HCT116 (cell line): ENCODE measurements around the gene PKD2L1. TPM values are rescaled to one million over a fixed set of nuclear protein-coding genes. Genes with fewer than 3 reads are reported as not detected.

Source experiments
- ATAC-seq: fragments of 200-7000 bp; cut with Tn5 transposase; 2 replicates; pipeline ENCODE4 v1.9.1; 2020; ENCODE audit warnings: mild to moderate bottlenecking, moderate library complexity
- BruUV-seq: library from RNA; stranded (reverse); fragments of 400-500 nt; replicated peaks from 2 replicates; lab custom pipeline; 2021; lab: Mats Ljungman, UMichigan
- CTCF ChIA-PET: fragments of 300-600 bp; sonication (Branson Sonifier 250); formaldehyde crosslinking; loops from one replicate; lab custom pipeline; 2021; ENCODE audit warnings: antibody characterized with exemption; lab: Charles Lee
- POLR2A ChIA-PET: fragments of 300-600, 350-600 bp; sonication (Branson Sonifier 250); formaldehyde crosslinking; loops from one replicate; lab custom pipeline; 2021; ENCODE audit warnings: antibody characterized with exemption; lab: Charles Lee
- RAD21 ChIA-PET, 2 experiments: fragments of 300-600 bp; sonication (Branson Sonifier 250); formaldehyde crosslinking; loops; one replicate each; lab custom pipeline; 2023; ENCODE audit warnings: low total read pairs in 2 of 2; ENCODE audit not compliant: uncharacterized antibody in 2 of 2, unreplicated experiment in 2 of 2, low non-redundant PET in 1 of 2; lab: Charles Lee
- DNase-seq: peaks from one replicate; pipeline ENCODE4 v3.0.0-alpha.2; 2010; ENCODE audit warnings: low read depth, low spot score
- H2AFZ ChIP-seq: fragments of 200-600 bp; shearing (Covaris generic), sonication (generic); 2 replicates; pipeline ENCODE4 v1.6.1; 2017; ENCODE audit warnings: low read depth, mixed run types, mixed read lengths, antibody characterized with exemption, low read length; ENCODE audit not compliant: poor library complexity, severe bottlenecking
- H3K27ac ChIP-seq: 2 replicates; pipeline ENCODE4 v1.5.1; 2012; ENCODE audit warnings: low read depth, low read length
- H3K27me3 ChIP-seq: fragments of 200-600 bp; sonication (generic); 2 replicates; pipeline ENCODE4 v1.6.1; 2016; ENCODE audit warnings: mixed run types, low read length, mixed read lengths; ENCODE audit not compliant: insufficient read depth
- H3K36me3 ChIP-seq, 2 experiments: fragments of 200-500 bp in 1 of 2; fragments of 200-600 bp in 1 of 2; sonication (Bioruptor generic) in 1 of 2; sonication (generic) in 1 of 2; 2 replicates each; pipeline versions ENCODE4 v1.5.1 to v1.6.1; 2014 to 2016; ENCODE audit warnings: low read length in 2 of 2, inconsistent platforms in 1 of 2, mixed read lengths in 1 of 2, mixed run types in 1 of 2; ENCODE audit not compliant: insufficient read depth in 2 of 2, control insufficient read depth in 1 of 2
- H3K4me1 ChIP-seq, 2 experiments: fragments of 200-600 bp in 1 of 2; sonication (generic) in 1 of 2; 2 replicates each; pipeline versions ENCODE4 v1.5.1 to v1.6.1; 2012 to 2017; ENCODE audit warnings: low read length in 2 of 2, inconsistent platforms in 1 of 2, mild to moderate bottlenecking in 1 of 2, mixed read lengths in 1 of 2, mixed run types in 1 of 2, moderate library complexity in 1 of 2; ENCODE audit not compliant: insufficient read depth in 2 of 2, control insufficient read depth in 1 of 2
- H3K4me2 ChIP-seq: fragments of 200-600 bp; sonication (generic); 2 replicates; pipeline ENCODE4 v1.6.1; 2017; ENCODE audit warnings: mixed run types, low read length, mixed read lengths
- H3K4me3 ChIP-seq, 2 experiments: fragments of 200-600 bp in 1 of 2; sonication (generic) in 1 of 2; replicated peaks in 1 of 2; 2 replicates each; pipeline ENCODE4 v1.5.1; 2011 to 2016; ENCODE audit warnings: low read length in 2 of 2, control low read depth in 1 of 2, low read depth in 1 of 2, mild to moderate bottlenecking in 1 of 2, mixed read lengths in 1 of 2, mixed run types in 1 of 2
- H3K79me2 ChIP-seq: fragments of 200-600 bp; sonication (generic); 2 replicates; pipeline ENCODE4 v1.6.1; 2017; ENCODE audit warnings: mild to moderate bottlenecking, mixed run types, low read length, moderate library complexity, mixed read lengths; ENCODE audit not compliant: insufficient read depth
- H3K9ac ChIP-seq: fragments of 200-600 bp; sonication (generic); 2 replicates; pipeline ENCODE4 v1.6.1; 2016; ENCODE audit warnings: low read length, mixed read lengths
- H3K9me2 ChIP-seq: fragments of 200-600 bp; sonication (generic), shearing (Covaris generic); 2 replicates; pipeline ENCODE4 v1.6.1; 2017; ENCODE audit warnings: mixed run types, mild to moderate bottlenecking, moderate library complexity; ENCODE audit not compliant: insufficient read depth
- H3K9me3 ChIP-seq, 2 experiments: fragments of 200-500 bp in 1 of 2; fragments of 200-600 bp in 1 of 2; sonication (Bioruptor generic) in 1 of 2; sonication (generic) in 1 of 2; 2 replicates each; pipeline ENCODE4 v1.6.1; 2014 to 2017; ENCODE audit warnings: low read length in 2 of 2, mixed read lengths in 2 of 2, inconsistent platforms in 1 of 2, low read depth in 1 of 2, mild to moderate bottlenecking in 1 of 2, mixed run types in 1 of 2, moderate library complexity in 1 of 2; ENCODE audit not compliant: control insufficient read depth in 1 of 2, insufficient read depth in 1 of 2
- H4K20me1 ChIP-seq: fragments of 200-600 bp; sonication (generic), shearing (Covaris generic); 2 replicates; pipeline ENCODE4 v1.6.1; 2017; ENCODE audit warnings: mixed run types, mild to moderate bottlenecking, moderate library complexity; ENCODE audit not compliant: insufficient read depth
- CBX3 ChIP-seq: IDR thresholded peaks from 2 replicates; pipeline ENCODE4 v1.6.1; 2012; ENCODE audit warnings: low read depth
- EZH2phosphoT487 ChIP-seq: fragments of 200-600 bp; IDR thresholded peaks from 2 replicates; pipeline ENCODE4 v1.6.1; 2018; ENCODE audit warnings: antibody characterized with exemption, borderline replicate concordance
- POLR2AphosphoS5 ChIP-seq: IDR thresholded peaks from 2 replicates; pipeline ENCODE4 v1.6.1; 2011; ENCODE audit warnings: mild to moderate bottlenecking, low read depth, low read length, moderate library complexity
- ZFX ChIP-seq: fragments of 450-650 bp; IDR thresholded peaks from 2 replicates; pipeline ENCODE4 v1.6.1; 2017
- intact Hi-C: fragments of 100-400 bp; cut with micrococcal nuclease; formaldehyde crosslinking; loops from 2 replicates; pipeline ENCODE4 v1.10.0; 2022
- total RNA-seq: library from RNA; stranded (reverse); gene quantifications from one replicate; pipeline ENCODE4 v1.2.1, GENCODE V29; 2021; ENCODE audit not compliant: unreplicated experiment
- TF ChIP-seq, protein P1 (sequence below): IDR thresholded peaks from 2 replicates; pipeline ENCODE4 v1.6.1; 2012
- TF ChIP-seq, protein P2 (sequence below): IDR thresholded peaks from 2 replicates; pipeline ENCODE4 v1.6.1; 2011; ENCODE audit warnings: mild to moderate bottlenecking, low read length, moderate library complexity; ENCODE audit not compliant: insufficient replicate concordance; ENCODE audit errors: extremely low read depth

PKD2L1 gene
- total RNA-seq, 1 experiment from 2014 or later, result 0.17 TPM

DNA sequence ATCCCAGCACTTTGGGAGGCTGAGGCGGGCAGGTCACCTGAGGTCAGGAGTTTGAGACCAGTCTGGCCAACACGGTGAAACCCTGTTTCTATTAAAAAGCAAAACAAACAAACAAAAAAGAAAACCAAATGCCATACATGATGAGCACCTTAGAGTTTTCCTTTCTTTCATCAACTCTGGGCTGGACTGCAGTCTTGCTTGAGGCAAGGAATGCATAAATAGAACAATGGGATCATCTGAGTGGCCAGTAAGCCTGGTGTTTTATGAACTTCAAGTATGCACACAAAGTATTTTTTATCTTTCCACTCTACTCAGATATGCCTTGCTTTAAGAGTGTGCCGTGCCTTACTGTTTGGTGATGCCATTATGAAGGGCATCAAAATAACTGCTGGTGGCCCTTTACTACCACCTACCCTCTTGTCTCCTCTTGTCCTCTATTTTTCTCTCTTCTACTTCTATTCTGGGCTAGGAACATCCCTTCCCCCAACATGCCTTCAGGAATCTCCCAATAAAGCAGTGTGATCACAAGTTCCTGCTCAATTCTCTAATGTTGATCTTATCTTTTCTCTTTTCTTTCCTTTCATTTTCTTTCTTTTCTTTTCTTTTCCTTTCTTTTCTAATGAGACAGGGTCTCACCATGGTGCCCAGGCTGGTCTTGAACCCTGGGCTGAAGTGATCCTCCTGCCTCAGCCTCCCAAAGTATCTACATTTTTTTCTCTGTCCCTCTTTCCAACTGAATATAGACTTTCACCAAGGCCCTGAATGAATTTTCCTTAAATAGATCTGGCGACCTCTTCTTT is 27.2 kb upstream of the PKD2L1 start:
- intact Hi-C loops, result no loop called here
- peaks cover 57% of the 10 kb centered on the region for H3K79me2 ChIP-seq
- peaks cover 34 to 67% of the 10 kb centered on the region in 2 experiments for H3K4me1 ChIP-seq
- H4K20me1 ChIP-seq, result no peaks in the 10 kb centered on the region
- DNase-seq (no peak), ATAC-seq (no peak)
- no peaks in the 10 kb centered on the region for H3K9me2 ChIP-seq
- H3K27me3 ChIP-seq, result no peaks in the 10 kb centered on the region
- no peak overlapping the region for H3K4me2 ChIP-seq
- H3K27ac ChIP-seq, result peak overlapping the region; percentile 28
- no peaks in the 10 kb centered on the region for H3K9me3 ChIP-seq
- CTCF ChIA-PET, result no interaction called here
- RAD21 ChIA-PET, result no interaction called here
- POLR2A ChIA-PET, result no interaction called here
- H3K4me3 ChIP-seq, result no peak overlapping the region
- TF ChIP-seq, protein P1, sequence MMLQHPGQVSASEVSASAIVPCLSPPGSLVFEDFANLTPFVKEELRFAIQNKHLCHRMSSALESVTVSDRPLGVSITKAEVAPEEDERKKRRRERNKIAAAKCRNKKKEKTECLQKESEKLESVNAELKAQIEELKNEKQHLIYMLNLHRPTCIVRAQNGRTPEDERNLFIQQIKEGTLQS, result no peak
- TF ChIP-seq POLR2AphosphoS5, result 0 out of 2 replicates have a peak, but pooled peaks have one; percentile 21
- no peak for TF ChIP-seq CBX3
- peaks cover 73 to 77% of the 10 kb centered on the region in 2 experiments for H3K36me3 ChIP-seq
- H3K9ac ChIP-seq, result no peak overlapping the region
- H2AFZ ChIP-seq, result no peak overlapping the region
- BruUV-seq, result no TSS peak

DNA sequence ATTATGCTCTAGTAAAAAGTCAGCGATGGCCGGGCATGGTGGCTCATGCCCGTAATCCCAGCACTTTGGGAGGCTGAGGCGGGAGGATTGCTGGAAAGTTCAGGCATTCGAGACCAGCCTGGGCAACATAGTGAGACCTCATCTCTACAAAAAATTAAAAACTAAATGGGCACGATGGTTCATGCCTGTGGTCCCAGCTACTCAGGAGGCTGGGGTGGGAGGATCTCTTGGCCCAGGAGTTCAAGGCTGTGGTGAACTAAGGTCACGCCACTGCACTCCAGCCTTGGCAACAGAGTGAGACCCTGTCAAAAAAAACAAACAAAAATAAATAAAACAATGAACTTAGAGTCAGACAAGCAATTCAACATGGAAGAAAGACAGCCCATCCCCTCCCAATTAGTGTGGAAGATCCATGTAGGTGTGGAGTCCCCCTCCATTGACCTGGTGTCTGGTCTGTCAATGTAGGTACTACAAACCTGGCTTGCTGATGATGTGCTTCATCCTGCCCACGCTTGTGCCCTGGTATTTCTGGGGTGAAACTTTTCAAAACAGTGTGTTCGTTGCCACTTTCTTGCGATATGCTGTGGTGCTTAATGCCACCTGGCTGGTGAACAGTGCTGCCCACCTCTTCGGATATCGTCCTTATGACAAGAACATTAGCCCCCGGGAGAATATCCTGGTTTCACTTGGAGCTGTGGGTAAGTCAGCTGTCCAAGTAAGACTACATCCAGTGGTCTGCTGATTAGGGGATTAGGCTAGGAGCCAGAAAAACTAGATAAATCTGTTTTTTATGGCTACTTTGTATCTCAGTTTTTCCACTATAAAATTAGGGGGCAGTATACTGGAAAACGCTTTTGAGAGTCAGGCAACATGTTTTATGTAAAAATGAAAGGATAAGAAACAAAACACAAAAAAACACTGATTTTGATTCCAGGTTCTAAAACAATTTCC is 26.3 kb upstream of the PKD2L1 start:
- Histone ChIP-seq H3K4me1 (peaks cover 25 to 58% of the 10 kb centered on the region in 2 experiments), H3K36me3 (peaks cover 75 to 87% of the 10 kb centered on the region in 2 experiments)
- BruUV-seq, result no TSS peak

More for the DNA sequence above, 26.3 kb upstream of the PKD2L1 start:
- Histone ChIP-seq H3K9me2 (no peaks in the 10 kb centered on the region), H2AFZ (no peak overlapping the region), H3K27me3 (no peaks in the 10 kb centered on the region), H3K4me2 (no peak overlapping the region), H3K9ac (no peak overlapping the region), H3K79me2 (peaks cover 66% of the 10 kb centered on the region), H3K9me3 (no peaks in the 10 kb centered on the region), H4K20me1 (no peaks in the 10 kb centered on the region), H3K4me3 (no peak overlapping the region), H3K27ac (peak overlapping the region; percentile 28)
- ATAC-seq (no peak), DNase-seq (no peak)
- CTCF ChIA-PET, result no interaction called here
- RAD21 ChIA-PET, result no interaction called here
- TF ChIP-seq, protein P2, sequence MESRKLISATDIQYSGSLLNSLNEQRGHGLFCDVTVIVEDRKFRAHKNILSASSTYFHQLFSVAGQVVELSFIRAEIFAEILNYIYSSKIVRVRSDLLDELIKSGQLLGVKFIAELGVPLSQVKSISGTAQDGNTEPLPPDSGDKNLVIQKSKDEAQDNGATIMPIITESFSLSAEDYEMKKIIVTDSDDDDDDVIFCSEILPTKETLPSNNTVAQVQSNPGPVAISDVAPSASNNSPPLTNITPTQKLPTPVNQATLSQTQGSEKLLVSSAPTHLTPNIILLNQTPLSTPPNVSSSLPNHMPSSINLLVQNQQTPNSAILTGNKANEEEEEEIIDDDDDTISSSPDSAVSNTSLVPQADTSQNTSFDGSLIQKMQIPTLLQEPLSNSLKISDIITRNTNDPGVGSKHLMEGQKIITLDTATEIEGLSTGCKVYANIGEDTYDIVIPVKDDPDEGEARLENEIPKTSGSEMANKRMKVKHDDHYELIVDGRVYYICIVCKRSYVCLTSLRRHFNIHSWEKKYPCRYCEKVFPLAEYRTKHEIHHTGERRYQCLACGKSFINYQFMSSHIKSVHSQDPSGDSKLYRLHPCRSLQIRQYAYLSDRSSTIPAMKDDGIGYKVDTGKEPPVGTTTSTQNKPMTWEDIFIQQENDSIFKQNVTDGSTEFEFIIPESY, result no peak
- TF ChIP-seq EZH2phosphoT487, result no peak
- TF ChIP-seq ZFX, result no peak
- intact Hi-C loops, result no loop called here
- POLR2A ChIA-PET, result no interaction called here
